Measurements from ENCODE around the gene DRP2. TPM values are rescaled to one million over a fixed set of nuclear protein-coding genes. Genes with fewer than 3 reads are reported as not detected.

The DRP2 gene
- total RNA-seq, 1 donor from 2014 or later: 0.14 TPM

GRCh38 chrX:101252634-101253033 is 33.0 kb downstream of the DRP2 start:
- H3K4me1 ChIP-seq: no peaks in the 10 kb centered on the region
- no peak for TF ChIP-seq CTCF (IDR thresholded peaks at IDR 0.05; ENCODE audit: borderline replicate concordance)
- intact Hi-C loops (cut with micrococcal nuclease): no loop called here

DNA sequence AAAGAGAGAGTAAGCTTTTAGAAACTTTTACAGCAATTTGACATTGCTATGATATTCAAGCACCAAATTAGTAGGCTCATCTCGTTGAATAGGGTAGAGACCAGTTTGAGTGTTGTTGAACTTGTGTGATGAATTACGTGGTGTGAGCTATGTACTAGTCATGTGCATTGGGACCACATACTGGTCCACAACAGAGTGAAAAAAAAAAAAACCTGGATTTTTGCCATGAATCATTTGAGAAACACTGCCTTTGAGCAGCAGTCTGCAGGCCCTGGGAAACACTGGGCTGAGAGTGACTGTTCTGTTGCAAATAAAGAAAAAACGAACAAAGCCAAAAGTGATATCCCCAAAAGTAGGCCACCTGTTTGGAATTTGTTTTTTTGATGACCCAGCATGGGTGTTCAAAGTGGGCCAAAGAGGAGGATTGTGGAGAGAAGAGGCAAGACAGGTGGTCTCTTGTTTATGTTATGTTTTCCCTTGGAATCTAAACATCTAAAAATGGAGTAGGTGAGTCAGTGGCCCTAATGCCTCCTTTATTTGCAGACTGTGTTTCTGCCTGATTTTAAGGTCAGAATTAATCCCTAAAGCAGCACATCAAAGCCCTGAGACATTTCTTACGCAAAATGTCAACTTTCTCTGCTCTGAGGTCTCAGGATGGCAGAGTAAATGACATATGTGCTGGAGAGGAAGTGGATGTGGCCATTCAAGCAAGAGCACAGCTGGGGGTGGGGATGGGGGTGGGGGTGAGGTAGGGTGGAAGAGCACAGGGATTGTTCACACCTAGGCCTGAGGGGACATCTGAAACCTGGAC is 38.1 kb downstream of the DRP2 start:
- Histone ChIP-seq H3K4me3 (no peak overlapping the region), H3K4me1 (no peaks in the 10 kb centered on the region), H3K9me3 (replicated peaks) (no peaks in the 10 kb centered on the region), H3K27me3 (ENCODE audit: low read depth) (no peaks in the 10 kb centered on the region), H3K36me3 (no peaks in the 10 kb centered on the region), H3K27ac (replicated peaks) (no peak overlapping the region)
- intact Hi-C loops (cut with micrococcal nuclease): no loop called here
- DNase-seq: no peak
- TF ChIP-seq CTCF (IDR thresholded peaks at IDR 0.05; ENCODE audit: borderline replicate concordance): no peak

More at GRCh38 chrX:101252634-101253033, 33.0 kb downstream of the DRP2 start:
- Histone ChIP-seq H3K4me3 (no peak overlapping the region), H3K27ac (replicated peaks) (no peak overlapping the region), H3K27me3 (ENCODE audit: low read depth) (no peaks in the 10 kb centered on the region), H3K9me3 (replicated peaks) (no peaks in the 10 kb centered on the region), H3K36me3 (no peaks in the 10 kb centered on the region)
- DNase-seq: no peak

DNA sequence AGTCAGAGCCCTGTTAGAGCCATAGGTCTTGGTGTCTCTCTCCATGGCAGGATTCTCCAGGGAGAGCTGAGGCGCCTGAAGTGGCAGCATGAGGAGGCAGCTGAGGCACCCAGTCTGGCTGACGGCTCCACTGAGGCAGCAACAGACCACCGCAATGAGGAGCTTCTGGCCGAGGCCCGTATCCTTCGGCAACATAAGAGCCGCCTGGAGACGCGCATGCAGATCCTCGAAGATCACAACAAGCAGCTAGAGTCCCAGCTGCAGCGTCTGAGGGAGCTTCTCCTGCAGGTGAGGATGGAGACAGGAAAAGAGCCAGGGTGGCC is 38.6 kb downstream of the DRP2 start:
- intact Hi-C loops (cut with micrococcal nuclease): no loop called here
- H3K4me3 ChIP-seq: no peak overlapping the region
- TF ChIP-seq CTCF (IDR thresholded peaks at IDR 0.05; ENCODE audit: borderline replicate concordance): no peak
- no peaks in the 10 kb centered on the region for H3K4me1 ChIP-seq
- no peaks in the 10 kb centered on the region for H3K36me3 ChIP-seq
- no peak overlapping the region for H3K27ac ChIP-seq (replicated peaks)
- H3K27me3 ChIP-seq (ENCODE audit: low read depth): no peaks in the 10 kb centered on the region
- DNase-seq: no peak
- no peaks in the 10 kb centered on the region for H3K9me3 ChIP-seq (replicated peaks)

- no peak for TF ChIP-seq CTCF (IDR thresholded peaks at IDR 0.05; ENCODE audit: borderline replicate concordance)
- no peaks in the 10 kb centered on the region for H3K36me3 ChIP-seq
- H3K4me3 ChIP-seq: no peak overlapping the region
- no peaks in the 10 kb centered on the region for H3K27me3 ChIP-seq (ENCODE audit: low read depth)
- intact Hi-C loops (cut with micrococcal nuclease): no loop called here
- no peaks in the 10 kb centered on the region for H3K4me1 ChIP-seq
- no peak overlapping the region for H3K27ac ChIP-seq (replicated peaks)
- DNase-seq: no peak
- no peaks in the 10 kb centered on the region for H3K9me3 ChIP-seq (replicated peaks)
Observed at GRCh38 chrX:101260435-101260834, 40.8 kb downstream of the DRP2 start.

DNA sequence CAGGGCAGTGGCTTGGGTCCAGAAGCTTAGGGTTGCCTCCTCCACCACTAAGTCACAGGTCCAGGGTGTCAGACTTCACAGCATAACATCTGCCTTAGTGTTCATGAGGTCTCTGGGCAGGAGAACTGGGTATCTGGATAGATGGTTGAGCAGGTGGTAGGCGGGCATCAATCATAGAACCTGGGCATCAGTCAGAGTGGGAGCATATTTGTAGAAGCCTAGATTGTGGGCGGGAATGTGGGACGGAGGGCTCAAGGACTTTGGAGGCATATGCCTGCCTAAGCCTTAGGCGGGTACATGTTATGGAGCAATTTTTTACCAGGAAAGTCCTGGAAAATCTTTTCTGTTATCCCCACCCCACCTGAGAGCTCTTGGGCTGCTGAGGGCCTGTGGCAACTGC is 43.0 kb downstream of the DRP2 start:
- TF ChIP-seq CTCF (IDR thresholded peaks at IDR 0.05; ENCODE audit: borderline replicate concordance): no peak
- no peaks in the 10 kb centered on the region for H3K27me3 ChIP-seq (ENCODE audit: low read depth)
- H3K4me3 ChIP-seq: no peak overlapping the region
- no peak for DNase-seq
- no peak overlapping the region for H3K27ac ChIP-seq (replicated peaks)
- H3K4me1 ChIP-seq: no peaks in the 10 kb centered on the region
- intact Hi-C loops (cut with micrococcal nuclease): no loop called here
- H3K9me3 ChIP-seq (replicated peaks): no peaks in the 10 kb centered on the region
- H3K36me3 ChIP-seq: no peaks in the 10 kb centered on the region
